ENCODE data around the gene KCNG3.

The KCNG3 gene

GRCh38 chr2:42493468-42494354 is at the start of gene KCNG3:
TSS of gene KCNG3 (minus strand) at chr2:42493982. CDS start at chr2:42493501, 481 bp downstream.
- no peak for DNase-seq (ENCODE audit: low spot score)

GRCh38 chr2:42542871-42543270 is 49.1 kb upstream of the KCNG3 start:
- no peak for DNase-seq (ENCODE audit: low spot score)

GRCh38 chr2:42537493-42537892 is 43.7 kb upstream of the KCNG3 start:
- no peak for DNase-seq (ENCODE audit: low spot score)

GRCh38 chr2:42532397-42532796 is 38.6 kb upstream of the KCNG3 start:
- DNase-seq (ENCODE audit: low spot score): no peak

GRCh38 chr2:42523341-42523740 is 29.6 kb upstream of the KCNG3 start:
- DNase-seq (ENCODE audit: low spot score): no peak

- DNase-seq (ENCODE audit: low spot score): no peak
These were observed 28.3 kb upstream of the KCNG3 start for GRCh38 chr2:42522035-42522434.

- DNase-seq (ENCODE audit: low spot score): no peak
These were observed 25.8 kb upstream of the KCNG3 start for GRCh38 chr2:42519624-42520023.

GRCh38 chr2:42516418-42516901 is 22.7 kb upstream of the KCNG3 start:
- no peak for DNase-seq (ENCODE audit: low spot score)

- peak; percentile 60 for DNase-seq (ENCODE audit: low spot score)
These were observed 19.6 kb upstream of the KCNG3 start for GRCh38 chr2:42513252-42513918.

- DNase-seq (ENCODE audit: low spot score): no peak
These were observed 16.9 kb upstream of the KCNG3 start for GRCh38 chr2:42510608-42511243.

GRCh38 chr2:42510191-42510590 is 16.4 kb upstream of the KCNG3 start:
- no peak for DNase-seq (ENCODE audit: low spot score)

- DNase-seq (ENCODE audit: low spot score): no peak
These were observed 10.8 kb upstream of the KCNG3 start for GRCh38 chr2:42504364-42505230.

- no peak for DNase-seq (ENCODE audit: low spot score)
These were observed 9.5 kb upstream of the KCNG3 start for GRCh38 chr2:42503291-42503690.

GRCh38 chr2:42498497-42498896 is 4.7 kb upstream of the KCNG3 start:
- DNase-seq (ENCODE audit: low spot score): no peak

GRCh38 chr2:42495611-42496010 is 1.8 kb upstream of the KCNG3 start:
- DNase-seq (ENCODE audit: low spot score): no peak

- no peak for DNase-seq (ENCODE audit: low spot score)
These were observed 1.4 kb upstream of the KCNG3 start for GRCh38 chr2:42495234-42495581.

GRCh38 chr2:42494355-42495233 is 812 bp upstream of the KCNG3 start:
- peak; percentile 73 for DNase-seq (ENCODE audit: low spot score)

- DNase-seq (ENCODE audit: low spot score): no peak
These were observed 903 bp downstream of the KCNG3 start for GRCh38 chr2:42492691-42493467.

- no peak for DNase-seq (ENCODE audit: low spot score)
These were observed 5.5 kb downstream of the KCNG3 start for GRCh38 chr2:42488297-42488696.

All from pons (tissue), 1 donor.